Measurements from ENCODE around the gene YWHAH.
"Not testable (repeated sequence)": the region's sequence is repeated elsewhere in the genome, so short reads cannot be mapped to it uniquely, and the experiment has no call there.

The YWHAH gene

DNA sequence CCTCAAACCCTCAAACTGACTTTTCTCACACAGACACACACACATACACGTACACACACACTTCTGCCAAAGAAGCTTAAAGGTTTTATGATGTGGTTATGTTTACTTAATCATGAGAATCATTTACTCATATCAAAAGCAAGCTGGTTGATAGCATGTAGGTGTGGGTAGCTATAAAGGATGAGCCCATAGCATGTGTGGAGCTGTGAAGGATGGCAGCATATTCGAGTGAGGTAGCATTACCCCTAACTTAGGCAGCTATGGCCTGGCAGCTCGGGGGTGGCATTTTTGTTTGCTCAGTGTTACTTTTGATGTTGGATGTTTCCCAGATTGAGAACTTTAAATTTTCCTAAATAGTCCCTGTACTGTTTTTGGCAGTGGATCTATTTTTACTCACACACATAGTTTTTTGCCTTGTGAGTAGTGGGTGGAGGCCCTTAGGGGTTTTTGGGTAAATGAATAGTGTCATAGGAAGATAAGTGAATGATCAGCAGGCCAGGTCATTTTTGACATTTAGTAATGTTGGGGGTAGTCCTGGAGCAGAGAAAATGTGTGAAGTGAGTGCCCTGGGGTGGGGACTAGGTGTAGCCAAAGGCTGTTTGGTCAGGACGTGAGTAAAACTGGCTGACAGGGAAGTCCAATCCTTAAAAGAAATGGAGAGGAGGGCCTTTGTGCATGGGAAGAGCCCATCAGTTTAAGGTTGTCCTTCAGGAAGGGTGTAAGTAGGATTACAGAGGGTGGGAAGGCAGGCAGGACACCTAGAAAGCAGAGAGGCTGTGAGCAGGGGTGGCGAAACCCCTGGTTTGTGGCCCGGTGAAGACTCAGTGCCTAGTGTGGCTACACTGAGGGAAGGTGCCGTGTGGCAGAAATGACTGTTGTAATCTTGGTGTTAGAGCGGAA is 7.1 kb downstream of the YWHAH start:
- DNase-seq = peak in 1 of 2 donors; percentile 32

DNA sequence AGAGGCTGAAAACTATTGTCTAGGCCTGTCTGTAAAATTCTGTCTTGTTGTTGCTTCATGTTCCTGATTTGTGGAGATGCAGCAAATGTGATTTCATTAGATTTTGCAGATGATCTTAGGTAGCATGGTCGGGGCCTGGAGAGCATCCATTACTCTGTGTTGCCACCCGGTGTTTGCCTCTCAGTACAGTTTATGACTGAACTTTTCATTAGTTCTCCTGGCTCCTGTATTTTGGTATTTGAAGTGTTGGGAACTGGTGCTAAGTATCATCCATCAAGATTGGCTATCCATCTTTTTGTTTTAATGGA is 7.7 kb downstream of the YWHAH start:
- no peak for DNase-seq

DNA sequence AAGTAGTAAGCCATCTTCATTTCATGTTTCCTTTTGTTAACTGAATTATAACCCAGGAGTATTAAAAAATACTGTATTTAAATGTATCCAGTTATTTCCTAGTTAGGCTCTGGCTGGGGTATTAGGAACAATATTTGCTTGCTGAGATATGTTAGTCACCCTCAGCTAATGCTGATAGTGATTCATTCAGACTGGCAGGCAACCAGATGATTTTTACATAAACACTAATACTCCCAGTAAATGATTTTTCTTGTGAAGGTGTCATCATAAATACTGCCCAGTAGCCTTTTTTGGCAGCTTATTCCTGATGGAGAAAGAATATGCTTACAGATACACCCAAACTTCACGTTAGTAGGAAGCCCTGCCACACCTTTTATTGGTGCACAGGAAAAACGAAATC is 8.1 kb downstream of the YWHAH start:
- DNase-seq = no peak

DNA sequence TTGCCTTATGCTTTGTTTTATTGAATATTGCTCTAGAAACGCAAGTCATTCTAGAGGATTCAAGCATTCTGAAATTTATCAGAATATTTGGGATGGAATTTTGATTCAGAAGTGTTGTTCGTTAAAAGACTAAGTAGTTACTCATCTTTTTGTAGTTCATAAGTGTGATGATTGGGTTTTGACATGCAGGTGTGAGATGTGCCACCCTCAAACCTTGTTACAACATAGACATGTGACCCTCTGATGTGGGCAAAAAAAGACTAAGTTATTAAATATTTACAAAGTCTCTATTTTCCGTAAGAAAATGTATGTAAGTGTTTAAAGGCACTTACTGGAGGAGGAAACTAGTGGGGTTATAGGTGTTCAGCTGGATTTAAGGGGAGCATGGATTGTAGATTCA is 8.9 kb downstream of the YWHAH start:
- DNase-seq = no peak

DNA sequence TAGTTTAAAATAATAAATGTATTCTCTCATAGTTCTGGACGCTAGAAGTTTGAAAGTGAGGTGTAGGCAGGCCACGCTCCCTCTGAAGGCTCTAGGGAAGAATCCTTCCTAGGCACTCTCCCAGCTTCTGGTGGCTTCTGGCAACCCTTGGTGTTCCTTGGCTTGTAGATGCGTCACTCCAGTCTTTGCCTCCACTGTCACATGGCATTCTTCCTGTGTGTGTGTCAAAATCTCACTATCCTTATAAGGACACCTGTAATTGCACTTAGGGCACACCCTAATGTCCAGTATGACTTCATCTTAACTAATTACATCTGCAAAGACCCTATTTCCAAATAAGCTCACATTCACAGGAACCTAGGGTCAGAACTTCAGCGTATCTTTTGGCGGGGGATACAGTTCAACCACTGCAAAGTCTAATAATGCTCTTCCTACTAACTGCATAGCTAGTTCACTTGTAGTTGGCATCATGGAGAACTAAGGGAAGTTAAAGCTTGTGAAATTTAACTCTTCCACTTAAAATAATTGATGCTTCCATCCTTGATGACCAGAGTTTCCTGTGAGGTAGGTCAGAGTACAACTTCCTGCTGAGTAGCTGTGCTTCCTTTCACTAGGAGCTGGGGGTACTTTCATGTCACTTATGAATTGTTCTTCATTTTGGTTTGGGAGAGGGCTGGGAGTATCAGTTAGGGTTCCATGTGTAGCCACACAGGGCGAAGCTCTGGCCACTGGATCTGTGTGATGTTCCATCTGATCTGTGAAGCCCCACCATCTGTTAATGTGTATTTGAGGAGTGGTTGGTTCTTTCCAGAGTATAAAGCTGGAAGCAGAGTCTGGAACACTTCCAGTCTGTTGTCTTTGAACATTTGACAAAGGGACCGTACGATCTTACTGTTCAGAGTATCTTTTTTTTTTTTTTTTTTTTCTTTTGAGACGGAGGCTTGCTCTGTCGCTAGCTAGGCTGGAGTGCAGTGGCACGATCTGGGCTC is 10.5 kb downstream of the YWHAH start:
- no peak for DNase-seq

DNA sequence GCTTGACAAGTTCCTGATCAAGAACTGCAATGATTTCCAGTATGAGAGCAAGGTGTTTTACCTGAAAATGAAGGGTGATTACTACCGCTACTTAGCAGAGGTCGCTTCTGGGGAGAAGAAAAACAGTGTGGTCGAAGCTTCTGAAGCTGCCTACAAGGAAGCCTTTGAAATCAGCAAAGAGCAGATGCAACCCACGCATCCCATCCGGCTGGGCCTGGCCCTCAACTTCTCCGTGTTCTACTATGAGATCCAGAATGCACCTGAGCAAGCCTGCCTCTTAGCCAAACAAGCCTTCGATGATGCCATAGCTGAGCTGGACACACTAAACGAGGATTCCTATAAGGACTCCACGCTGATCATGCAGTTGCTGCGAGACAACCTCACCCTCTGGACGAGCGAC is 12.0 kb downstream of the YWHAH start:
- DNase-seq = no peak

DNA sequence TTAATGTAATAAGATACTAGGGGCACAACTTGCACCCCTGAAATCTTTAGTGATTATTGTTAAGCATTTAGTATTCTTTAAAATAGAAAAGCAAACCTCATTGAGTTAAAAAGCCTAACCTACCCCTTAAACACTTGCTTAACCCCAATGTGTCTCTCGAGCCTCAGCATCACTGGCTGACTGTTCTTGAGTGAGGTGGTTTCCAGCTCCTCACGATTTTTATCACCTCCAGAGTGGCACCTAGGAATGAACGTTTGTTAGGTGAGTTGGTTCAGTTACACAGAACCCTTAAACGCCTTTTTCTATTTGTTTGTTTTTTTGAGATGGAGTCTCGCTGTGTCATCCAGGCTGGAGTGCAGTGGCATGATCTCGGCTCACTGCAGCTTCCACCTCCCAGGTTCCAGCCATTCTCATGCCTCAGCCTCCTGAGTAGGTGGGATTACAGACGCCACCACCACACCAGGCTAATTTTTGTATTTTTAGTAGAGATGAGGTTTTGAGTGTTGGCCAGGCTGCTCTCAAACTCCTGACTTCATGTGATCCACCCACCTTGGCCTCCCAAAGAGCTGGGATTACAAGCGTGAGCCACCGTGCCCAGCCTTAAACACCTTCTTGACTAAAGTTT is 13.7 kb downstream of the YWHAH start:
- DNase-seq = no peak

DNA sequence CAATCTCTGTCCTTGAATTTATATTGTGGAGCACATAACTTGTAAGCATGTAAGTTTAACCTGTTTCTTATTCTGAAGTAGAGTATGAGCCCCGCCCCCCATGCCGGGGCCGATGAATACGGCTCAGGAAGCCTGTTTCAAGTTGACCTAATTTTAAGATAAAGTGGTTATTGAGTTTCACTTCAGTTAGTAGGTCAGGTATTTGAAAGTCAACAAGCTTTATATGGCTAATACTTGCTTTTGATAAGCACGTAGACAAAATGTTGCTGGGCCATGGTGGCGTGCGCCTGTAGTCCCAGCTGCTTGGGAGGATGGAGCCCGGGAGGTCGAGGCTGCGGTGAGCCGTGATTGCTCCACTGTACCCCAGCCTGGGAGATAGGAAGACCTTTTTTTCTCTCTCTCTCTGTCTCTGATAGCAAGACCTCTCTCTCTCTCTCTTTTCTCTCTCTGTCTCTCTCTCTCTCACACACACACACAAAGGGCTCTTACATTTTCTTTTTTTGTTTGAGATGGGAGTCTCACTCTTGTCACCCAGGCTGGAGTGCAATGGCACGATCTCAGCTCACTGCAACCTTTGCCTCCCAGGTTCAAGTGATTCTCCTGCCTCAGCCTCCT is 14.4 kb downstream of the YWHAH start:
- DNase-seq = no peak

DNA sequence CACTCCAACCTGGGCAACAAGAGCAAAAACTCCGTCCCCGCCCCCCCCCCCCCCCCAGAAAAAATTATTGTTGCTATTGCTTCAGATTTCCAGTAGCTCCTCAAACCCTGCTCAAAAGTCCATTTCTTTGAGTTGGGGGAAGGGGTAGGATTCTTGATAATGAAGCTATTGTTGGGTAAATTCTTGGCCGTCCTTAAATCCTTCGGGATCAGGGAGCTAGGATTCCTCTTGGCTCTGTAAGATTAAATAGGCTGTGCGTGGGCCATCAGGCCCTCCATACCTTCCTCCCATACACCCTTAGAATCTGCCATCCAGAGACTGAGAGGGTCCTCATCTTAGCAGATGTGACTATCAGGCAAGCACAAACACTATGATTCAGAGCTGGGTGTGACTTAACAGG is 16.4 kb downstream of the YWHAH start:
- no peak for DNase-seq

DNA sequence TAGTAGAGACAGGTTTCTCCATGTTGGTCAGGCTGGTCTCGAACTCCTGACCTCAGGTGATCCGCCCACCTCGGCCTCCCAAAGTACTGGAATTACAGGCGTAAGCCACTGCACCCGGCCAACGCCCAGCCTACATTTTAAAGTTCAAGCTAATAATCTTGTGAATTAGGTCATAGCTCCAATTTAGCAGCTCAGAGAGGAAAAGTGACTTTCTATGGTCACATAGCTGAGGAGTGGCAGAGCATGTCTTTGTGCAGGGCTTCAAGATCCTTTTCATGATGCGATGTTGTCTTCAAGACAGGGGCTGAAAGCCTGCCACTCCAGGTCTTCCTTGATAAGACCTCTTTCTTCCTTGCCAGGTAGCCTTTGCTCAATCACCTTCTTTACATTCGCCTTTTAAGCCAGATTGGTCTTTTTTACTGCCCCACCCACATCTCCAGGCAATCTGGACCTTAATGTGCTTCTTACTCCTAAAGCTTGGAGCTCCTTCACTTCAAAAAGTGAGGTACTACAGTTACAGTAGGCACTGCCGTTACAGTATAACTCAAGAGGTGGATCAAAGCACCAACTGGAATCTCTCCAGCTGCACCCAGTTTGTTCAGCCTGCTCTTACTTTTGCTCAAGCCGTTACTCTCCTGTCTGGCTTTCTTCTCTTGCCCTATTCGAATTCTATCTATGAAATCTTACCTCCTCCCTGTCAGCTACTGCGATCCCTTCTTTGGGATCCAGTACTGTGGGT is 18.2 kb downstream of the YWHAH start:
- no peak for DNase-seq

DNA sequence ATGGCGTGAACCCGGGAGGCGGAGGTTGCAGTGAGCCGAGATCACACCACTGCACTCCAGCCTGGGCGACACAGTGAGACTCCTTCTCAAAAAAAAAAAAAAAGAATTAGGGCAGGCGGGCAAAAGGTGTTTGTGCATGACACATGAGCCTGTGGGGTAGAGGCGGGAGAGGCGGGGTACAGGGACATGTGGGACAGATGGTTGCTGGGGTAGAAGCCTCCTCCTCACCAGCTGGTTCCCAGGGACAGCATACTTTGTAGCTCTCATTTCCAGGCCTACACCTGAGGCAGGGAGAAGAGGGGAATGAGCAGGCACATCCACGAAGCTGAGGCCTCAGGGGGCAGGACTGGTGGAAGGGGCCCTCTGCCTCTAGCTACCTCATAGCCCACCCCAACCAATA is 23.7 kb downstream of the YWHAH start:
- no peak for DNase-seq

DNA sequence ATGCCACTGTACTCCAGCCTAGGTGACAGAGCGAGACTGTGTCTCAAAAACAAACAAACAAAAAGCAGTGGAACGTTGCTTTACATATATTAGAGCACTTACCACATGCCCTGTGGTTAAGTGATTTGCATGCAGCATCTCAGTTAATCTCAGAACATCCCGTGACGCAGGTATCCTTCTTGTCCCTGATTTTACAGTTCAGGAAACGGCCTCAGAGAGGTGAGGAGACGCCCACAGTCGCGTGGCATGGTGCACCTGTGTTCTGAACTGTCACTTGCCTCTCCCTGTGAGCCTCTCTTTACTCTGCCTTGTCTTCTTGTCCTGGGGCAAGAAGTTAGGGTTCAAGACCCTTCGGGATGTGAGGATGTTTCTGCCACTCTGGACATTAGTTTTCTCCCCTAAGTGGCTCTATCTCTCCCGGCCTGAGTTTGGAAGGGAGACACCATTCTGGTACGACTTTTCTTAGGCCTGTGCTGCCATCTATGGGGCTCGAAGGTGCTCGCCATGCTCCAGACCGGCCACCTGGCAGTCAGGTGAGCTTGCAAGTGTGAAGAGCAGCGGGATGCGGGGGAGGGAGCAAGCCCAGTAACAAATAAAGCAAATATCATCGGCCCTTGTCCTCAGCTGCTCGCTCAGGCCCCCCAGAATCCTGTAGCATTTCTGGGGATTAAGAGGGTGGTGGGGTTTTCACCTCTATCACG is 25.6 kb downstream of the YWHAH start:
- DNase-seq = peak; percentile 64 to 66

DNA sequence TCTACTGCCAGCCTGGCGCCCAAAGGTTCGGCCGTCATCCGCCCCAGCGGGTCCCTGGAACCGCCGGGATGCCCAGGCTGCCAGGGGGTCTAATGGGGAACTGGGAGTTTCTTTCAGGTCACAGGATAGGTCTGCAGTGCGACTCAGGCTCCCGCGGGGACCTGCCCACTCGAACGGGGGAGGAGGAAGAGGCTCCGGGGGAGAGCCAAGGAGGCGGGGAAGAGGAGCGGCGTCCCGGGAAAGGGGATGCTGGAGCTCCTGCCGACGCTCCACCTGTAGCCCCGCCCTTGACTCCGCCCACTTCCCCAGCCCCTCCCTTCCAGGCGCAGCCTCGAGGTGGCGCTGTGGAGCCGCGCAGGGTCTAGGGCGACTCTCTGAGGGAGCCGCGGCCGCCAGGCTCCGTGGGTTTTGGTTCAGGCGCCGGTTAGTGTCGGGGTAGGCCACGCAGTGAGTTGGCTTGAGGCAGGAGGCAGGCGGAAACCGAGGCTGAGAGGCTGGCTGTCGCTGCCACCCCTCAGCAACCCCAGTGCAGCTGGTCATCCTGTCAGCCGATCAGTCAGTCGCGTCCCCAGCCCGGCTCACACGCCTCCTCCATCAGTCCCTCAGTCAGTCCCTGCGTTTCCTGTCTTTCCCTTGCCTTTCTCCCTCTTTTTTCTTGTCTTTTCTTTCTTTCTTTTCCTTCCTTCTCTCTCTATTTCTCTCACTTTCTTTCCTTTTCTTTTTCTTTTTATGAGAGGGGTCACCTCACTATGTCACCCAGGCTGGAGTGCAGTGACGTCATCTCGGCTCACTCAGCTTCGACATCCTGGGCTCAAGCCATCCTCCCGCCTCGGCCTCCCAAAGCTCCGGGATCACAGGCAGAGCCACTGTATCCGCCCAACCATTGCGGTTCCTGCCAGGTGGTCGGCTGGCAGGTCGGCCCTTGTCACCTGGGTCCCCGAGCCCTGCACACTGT is 26.4 kb downstream of the YWHAH start:
- DNase-seq = peak; percentile 86 to 88

DNA sequence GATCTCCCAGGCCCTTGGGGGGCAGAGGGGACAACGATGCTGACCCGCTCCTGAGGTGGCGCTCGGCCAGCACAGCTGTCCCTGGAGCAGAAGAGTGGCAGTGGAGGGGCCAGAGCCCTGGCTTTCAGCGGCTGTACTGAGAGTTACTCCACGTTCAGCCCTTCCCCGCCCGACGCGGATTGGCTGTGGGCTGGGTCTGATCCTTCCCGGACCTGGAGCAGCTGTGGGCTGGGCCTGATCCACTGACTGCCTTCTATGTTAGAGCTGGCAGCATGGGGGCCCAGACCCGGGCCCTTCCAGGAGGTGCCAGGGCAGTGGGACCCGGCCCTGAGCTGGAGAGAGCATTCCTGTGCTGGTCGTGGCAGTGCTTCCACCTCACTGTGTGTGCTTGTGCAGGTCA is 27.8 kb downstream of the YWHAH start:
- DNase-seq = no peak

DNA sequence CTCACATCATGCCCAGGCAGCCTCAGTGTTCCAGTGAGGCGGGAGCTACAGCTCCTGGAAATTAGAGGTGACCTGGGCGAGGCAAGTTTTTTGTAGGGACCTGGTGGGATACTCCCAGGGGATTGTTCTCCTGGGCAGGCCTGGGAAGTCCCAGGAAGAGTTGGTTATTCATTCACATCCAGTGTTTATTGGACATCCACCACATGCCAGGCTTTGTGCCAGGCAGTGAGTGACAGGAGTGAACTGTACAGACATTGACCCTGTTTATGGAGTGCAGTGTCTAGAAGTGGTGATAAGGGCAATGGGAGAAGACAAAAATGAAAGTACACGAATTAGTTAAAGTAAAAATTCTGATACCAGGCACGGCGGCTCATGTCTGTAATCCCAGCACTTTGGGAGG is 29.4 kb downstream of the YWHAH start:
- no peak for DNase-seq

DNA sequence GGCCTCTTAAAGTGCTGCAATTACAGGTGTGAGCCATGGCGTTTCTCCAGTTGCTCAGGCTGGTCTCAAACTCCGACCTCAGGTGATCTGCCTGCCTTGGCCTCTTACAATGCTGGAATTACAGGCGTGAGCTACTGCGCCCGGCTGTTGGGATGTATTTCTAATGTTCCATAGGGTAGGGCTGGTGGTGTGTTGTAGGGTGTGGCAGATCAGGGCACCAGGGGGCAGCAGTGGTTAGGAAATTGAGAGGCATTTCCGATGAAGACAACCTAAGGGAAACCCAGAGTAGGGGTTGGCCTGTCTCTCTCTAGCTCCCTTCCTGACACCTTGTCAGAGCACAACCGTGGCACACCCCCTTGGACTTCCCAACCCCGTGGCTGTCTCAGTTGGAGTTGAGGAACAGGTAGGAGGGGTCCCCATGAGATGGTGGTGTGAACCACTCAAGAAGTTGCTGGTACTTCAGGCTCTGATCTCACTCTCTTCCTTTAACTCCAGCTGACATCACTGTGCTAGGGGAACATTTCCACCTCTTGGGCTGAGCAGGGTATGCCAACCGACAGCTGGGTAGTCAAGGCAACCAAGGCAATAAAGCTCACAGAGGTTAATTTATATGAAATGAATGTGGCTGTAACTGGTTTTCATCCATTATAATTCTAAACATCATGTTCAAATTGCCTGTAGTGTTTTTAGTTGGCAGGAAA is 33.0 kb downstream of the YWHAH start:
- DNase-seq = peak; percentile 90

DNA sequence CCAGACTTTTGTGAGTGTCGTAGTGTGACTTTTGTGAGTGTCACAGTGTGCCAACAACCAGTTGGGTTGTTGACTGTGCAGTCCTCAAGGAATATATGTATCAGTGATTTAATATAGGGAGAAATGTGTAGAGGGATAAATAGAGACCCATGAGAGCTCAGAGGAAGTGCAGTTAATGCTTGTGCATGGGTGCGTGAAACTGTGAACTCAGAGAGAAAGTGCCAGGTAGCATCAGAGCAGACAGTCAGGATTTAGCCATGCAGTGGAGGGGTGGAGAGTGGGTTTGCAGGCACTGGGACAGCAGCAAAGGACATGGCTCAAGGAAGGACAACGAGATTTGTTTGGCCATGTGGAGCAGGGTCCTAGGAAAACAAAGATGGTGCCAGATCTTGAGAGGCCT is 33.6 kb downstream of the YWHAH start:
- DNase-seq = no peak

DNA sequence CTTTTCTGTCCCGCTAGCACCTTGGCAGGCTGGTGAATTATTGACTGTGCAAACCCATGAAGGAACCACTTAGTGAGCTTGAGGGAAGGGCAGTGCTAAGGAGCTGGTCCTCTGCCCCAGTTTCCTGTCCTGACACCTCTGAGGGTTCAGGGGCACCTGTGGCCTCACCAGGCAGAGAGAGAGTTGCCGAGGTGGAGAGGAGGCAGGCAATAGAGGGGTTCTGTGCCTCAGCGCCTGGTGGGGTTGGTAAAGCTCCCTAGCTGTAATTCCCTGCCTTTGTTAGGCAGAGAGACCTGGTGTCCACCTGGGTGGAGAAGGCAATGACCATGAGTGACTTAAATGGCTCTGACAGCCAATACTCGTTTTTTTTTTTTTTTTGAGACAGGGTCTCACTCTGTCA is 36.3 kb downstream of the YWHAH start:
- no peak for DNase-seq

DNA sequence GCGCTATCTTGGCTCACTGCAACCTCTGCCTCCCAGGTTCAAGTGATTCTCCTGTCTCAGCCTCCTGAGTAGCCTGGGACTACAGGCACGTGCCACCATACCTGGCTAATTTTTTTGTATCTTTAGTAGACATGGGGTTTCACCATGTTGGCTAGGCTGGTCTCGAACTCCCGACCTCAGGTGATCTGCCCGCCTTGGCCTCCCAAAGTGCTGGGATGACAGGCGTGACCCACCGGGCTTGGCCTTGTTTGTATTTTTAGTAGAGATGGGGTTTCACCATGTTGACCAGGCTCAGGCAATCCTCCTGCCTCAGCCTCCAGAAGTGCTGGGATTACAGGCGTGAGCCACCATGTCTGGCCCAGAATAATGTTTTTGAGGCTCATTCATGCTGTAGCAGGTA is 37.6 kb downstream of the YWHAH start:
- DNase-seq = not testable (repeated sequence)
